ENCODE data around the gene NAA20. TPM values are rescaled to one million over a fixed set of nuclear protein-coding genes. Genes with fewer than 3 reads are reported as not detected.

The NAA20 gene
- total RNA-seq, 4 donors from 2014 or later: 45.5 to 73.2 (median 61.5) TPM

- Histone ChIP-seq H3K27ac (peak overlapping the region; percentile 76 to 86 (median 78)), H3K4me3 (peak overlapping the region; percentile 6 to 22 (median 20)), H3K4me1 (peaks cover 23 to 24% of the 10 kb centered on the region in 2 donors), H3K36me3 (no peaks in the 10 kb centered on the region), H3K9me3 (no peaks in the 10 kb centered on the region), H3K27me3 (no peaks in the 10 kb centered on the region)
- DNase-seq: no peak
- TF ChIP-seq CTCF (IDR thresholded peaks at IDR 0.05 in 4 of 5, conservative IDR thresholded peaks at IDR 0.05 in 1 of 5) (no peak), POLR2A (IDR thresholded peaks at IDR 0.05) (no peak)
- intact Hi-C loops (cut with DNase I; ENCODE audit: low total_unique reads) (no loop called here), in situ Hi-C loops (cut with MboI; ENCODE audit: low sequenced_read_pairs in 4 of 4) (no loop called here)
- peak; percentile 88 to 92 for ATAC-seq
These were observed 6.3 kb upstream of the NAA20 start for GRCh38 chr20:20010639-20011500.

GRCh38 chr20:20012541-20012940, 4.6 kb upstream of the NAA20 start:
- in situ Hi-C loops (cut with MboI; ENCODE audit: low sequenced_read_pairs in 4 of 4) (no loop called here), intact Hi-C loops (cut with DNase I; ENCODE audit: low total_unique reads) (no loop called here)
- no peaks in the 10 kb centered on the region for H3K27me3 ChIP-seq
- no peak for ATAC-seq
- DNase-seq: no peak
- TF ChIP-seq CTCF (IDR thresholded peaks at IDR 0.05 in 4 of 5, conservative IDR thresholded peaks at IDR 0.05 in 1 of 5) (no peak), POLR2A (IDR thresholded peaks at IDR 0.05) (no peak)
- no peaks in the 10 kb centered on the region for H3K36me3 ChIP-seq
- no peak overlapping the region for H3K27ac ChIP-seq
- H3K4me1 ChIP-seq: peaks cover 24 to 27% of the 10 kb centered on the region in 2 donors
- no peak overlapping the region for H3K4me3 ChIP-seq
- H3K9me3 ChIP-seq: no peaks in the 10 kb centered on the region

- peaks cover 40 to 41% of the 10 kb centered on the region in 2 donors for H3K4me1 ChIP-seq
- in situ Hi-C loops (cut with MboI; ENCODE audit: low sequenced_read_pairs in 4 of 4) (no loop called here), intact Hi-C loops (cut with DNase I; ENCODE audit: low total_unique reads) (no loop called here)
- no peak for DNase-seq
- H3K36me3 ChIP-seq: peaks cover 0 to 10% of the 10 kb centered on the region in 2 donors
- TF ChIP-seq POLR2A (IDR thresholded peaks at IDR 0.05) (no peak), CTCF (IDR thresholded peaks at IDR 0.05 in 4 of 5, conservative IDR thresholded peaks at IDR 0.05 in 1 of 5) (no peak)
- H3K4me3 ChIP-seq: no peak overlapping the region
- H3K9me3 ChIP-seq: no peaks in the 10 kb centered on the region
- ATAC-seq: no peak
- peak overlapping the region in 2 of 4 donors; percentile 17 to 55 for H3K27ac ChIP-seq
- H3K27me3 ChIP-seq: no peaks in the 10 kb centered on the region
These were observed 2.5 kb upstream of the NAA20 start for GRCh38 chr20:20014659-20015058.

- intact Hi-C loops (cut with DNase I; ENCODE audit: low total_unique reads) (loop anchor here (1.0 kb wide), 1 partner anchor 34 kb away; the partner anchor contains the start of genes CFAP61 and CRNKL1), in situ Hi-C loops (cut with MboI; ENCODE audit: low sequenced_read_pairs in 4 of 4) (no loop called here)
- Histone ChIP-seq H3K36me3 (peaks cover 0 to 14% of the 10 kb centered on the region in 2 donors), H3K27ac (peak overlapping the region; percentile 73 to 93 (median 82)), H3K27me3 (no peaks in the 10 kb centered on the region), H3K4me3 (peak overlapping the region; percentile 81 to 98 (median 88)), H3K4me1 (peaks cover 23 to 24% of the 10 kb centered on the region in 2 donors), H3K9me3 (no peaks in the 10 kb centered on the region)
- ATAC-seq (peak in 1 of 2 donors; percentile 7), DNase-seq (no peak)
- TF ChIP-seq POLR2A (IDR thresholded peaks at IDR 0.05) (no peak), CTCF (IDR thresholded peaks at IDR 0.05 in 4 of 5, conservative IDR thresholded peaks at IDR 0.05 in 1 of 5) (no peak)
These were observed 653 bp downstream of the NAA20 start for GRCh38 chr20:20017844-20018185.
